HuH-7.5 (cell line): ENCODE data around the gene ZNF879.

Source experiments
- DNase-seq: peaks from one replicate; pipeline ENCODE4 v3.0.0; 2011; ENCODE audit warnings: low spot score

ZNF879 gene

GRCh38 chr5:179023528-179024189 is at the start of gene ZNF879:
Gene ZNF879, plus strand, starts transcription at chr5:179023804. Its CDS starts 1,201 bp downstream, at chr5:179025005.
- DNase-seq = peak; percentile 61

GRCh38 chr5:178981381-178981780 is 42.2 kb upstream of the ZNF879 start:
- no peak for DNase-seq

- DNase-seq = no peak
Observed at GRCh38 chr5:178982941-178983340, 40.7 kb upstream of the ZNF879 start.

- no peak for DNase-seq
Observed at GRCh38 chr5:178983728-178984127, 39.9 kb upstream of the ZNF879 start.

- DNase-seq = no peak
Observed at GRCh38 chr5:178984145-178985072, 39.2 kb upstream of the ZNF879 start.

GRCh38 chr5:178986326-178986960 is 37.2 kb upstream of the ZNF879 start:
- no peak for DNase-seq

- no peak for DNase-seq
Observed at GRCh38 chr5:178988436-178989220, 35.0 kb upstream of the ZNF879 start.

GRCh38 chr5:178989311-178989710 is 34.3 kb upstream of the ZNF879 start:
- no peak for DNase-seq

GRCh38 chr5:178990491-178990890 is 33.1 kb upstream of the ZNF879 start:
- DNase-seq = no peak

GRCh38 chr5:178991190-178992145 is 32.1 kb upstream of the ZNF879 start:
- DNase-seq = no peak

GRCh38 chr5:178992291-178992895 is 31.2 kb upstream of the ZNF879 start:
- DNase-seq = no peak

- DNase-seq = no peak
Observed at GRCh38 chr5:178993236-178993765, 30.3 kb upstream of the ZNF879 start.

- DNase-seq = no peak
Observed at GRCh38 chr5:178993955-178994579, 29.5 kb upstream of the ZNF879 start.

GRCh38 chr5:178994580-178995340 is 28.8 kb upstream of the ZNF879 start, which contains the start of gene GRM6:
Gene GRM6, minus strand, starts transcription at chr5:178995320. Its CDS starts 376 bp downstream, at chr5:178994944.
- no peak for DNase-seq

GRCh38 chr5:178995341-178995690 is 28.3 kb upstream of the ZNF879 start:
- DNase-seq = no peak

- DNase-seq = no peak
Observed at GRCh38 chr5:178996156-178996555, 27.4 kb upstream of the ZNF879 start.

GRCh38 chr5:178997191-178997590 is 26.4 kb upstream of the ZNF879 start:
- no peak for DNase-seq

GRCh38 chr5:178998441-178998840 is 25.2 kb upstream of the ZNF879 start:
- DNase-seq = no peak

- DNase-seq = no peak
Observed at GRCh38 chr5:179006564-179006963, 17.0 kb upstream of the ZNF879 start.
